22Rv1 (cell line): ENCODE data around the gene TIGD1.

Source experiments
- CTCF ChIP-seq: fragments of 450-650 bp; IDR thresholded peaks from 2 replicates; pipeline ENCODE4 v1.5.1; 2017; ENCODE audit warnings: mild to moderate bottlenecking
- ZFX ChIP-seq: fragments of 450-650 bp; IDR thresholded peaks from 2 replicates; pipeline ENCODE4 v1.6.1; 2017; ENCODE audit warnings: antibody characterized with exemption, borderline replicate concordance

GRCh38 chr2:232551250-232551638 lies 887 bp upstream of the TIGD1 start:
- TF ChIP-seq ZFX, result no peak
- no peak for TF ChIP-seq CTCF
